OCI-LY1 (cell line): ENCODE measurements around the gene WFDC1.

Source experiments
- H2AFZ ChIP-seq: fragments of 200-600 bp; sonication (generic), shearing (Covaris generic); 2 replicates; pipeline ENCODE4 v1.6.0; 2014; ENCODE audit warnings: antibody characterized with exemption, mild to moderate bottlenecking, low read length
- H3F3A ChIP-seq: fragments of 200-600 bp; sonication (generic), shearing (Covaris generic); 2 replicates; pipeline ENCODE4 v1.6.0; 2014; ENCODE audit warnings: mild to moderate bottlenecking, antibody characterized with exemption, low read length, moderate library complexity; ENCODE audit not compliant: insufficient read depth
- H3K27ac ChIP-seq: fragments of 200-600 bp; sonication (generic); 2 replicates; pipeline ENCODE4 v1.5.1; 2014; ENCODE audit warnings: low read length, mixed run types, mild to moderate bottlenecking, low read depth; ENCODE audit not compliant: poor library complexity, severe bottlenecking
- H3K27me3 ChIP-seq: fragments of 200-600 bp; sonication (generic); 2 replicates; pipeline ENCODE4 v1.6.0; 2014; ENCODE audit warnings: antibody characterized with exemption, mild to moderate bottlenecking, low read length, moderate library complexity; ENCODE audit not compliant: insufficient read depth
- H3K36me3 ChIP-seq: fragments of 200-600 bp; sonication (generic); 2 replicates; pipeline ENCODE4 v1.6.1; 2014; ENCODE audit warnings: mild to moderate bottlenecking, antibody characterized with exemption, low read length, moderate library complexity, mixed read lengths; ENCODE audit not compliant: insufficient read depth
- H3K4me1 ChIP-seq: fragments of 200-600 bp; sonication (generic); 2 replicates; pipeline ENCODE4 v1.5.1; 2014; ENCODE audit warnings: mild to moderate bottlenecking, low read length, moderate library complexity; ENCODE audit not compliant: insufficient read depth, severe bottlenecking
- H3K4me2 ChIP-seq: fragments of 200-600 bp; sonication (generic), shearing (Covaris generic); 2 replicates; pipeline ENCODE4 v1.6.1; 2014; ENCODE audit warnings: low read length
- H3K4me3 ChIP-seq: fragments of 200-600 bp; sonication (generic); 2 replicates; pipeline ENCODE4 v1.5.1; 2014; ENCODE audit warnings: low read length, low read depth, mild to moderate bottlenecking, mixed read lengths; ENCODE audit not compliant: poor library complexity, severe bottlenecking
- H3K79me2 ChIP-seq: fragments of 200-600 bp; shearing (Covaris generic); 2 replicates; pipeline ENCODE4 v1.6.1; 2016; ENCODE audit warnings: mixed run types, low read length, mixed read lengths; ENCODE audit not compliant: insufficient read depth
- H3K9ac ChIP-seq: fragments of 200-600 bp; sonication (generic), shearing (Covaris generic); 2 replicates; pipeline ENCODE4 v1.6.1; 2014; ENCODE audit warnings: mild to moderate bottlenecking, low read length, mixed read lengths
- H3K9me2 ChIP-seq: fragments of 200-600 bp; sonication (generic), shearing (Covaris generic); 2 replicates; pipeline ENCODE4 v1.6.1; 2014; ENCODE audit warnings: low read depth, mild to moderate bottlenecking, low read length, mixed read lengths
- H3K9me3 ChIP-seq: fragments of 200-600 bp; shearing (Covaris generic); 2 replicates; pipeline ENCODE4 v1.6.1; 2014; ENCODE audit warnings: low read length, mixed read lengths
- H4K20me1 ChIP-seq: fragments of 200-600 bp; sonication (generic), shearing (Covaris generic); 2 replicates; pipeline ENCODE4 v1.6.0; 2016; ENCODE audit warnings: mild to moderate bottlenecking, low read length; ENCODE audit not compliant: insufficient read depth
- CTCF ChIP-seq: fragments of 200-600 bp; sonication (generic), shearing (Covaris generic); IDR thresholded peaks from 2 replicates; pipeline ENCODE4 v1.5.1; 2017; ENCODE audit warnings: mild to moderate bottlenecking, antibody characterized with exemption, low read length, moderate library complexity, mixed read lengths
- EZH2 ChIP-seq: fragments of 200-600 bp; sonication (generic), shearing (Covaris generic); IDR thresholded peaks from 2 replicates; pipeline ENCODE4 v1.8.0; 2017; ENCODE audit warnings: borderline replicate concordance, mixed run types, mild to moderate bottlenecking, antibody characterized with exemption, low read length, moderate library complexity, mixed read lengths

The WFDC1 gene

GRCh38 chr16:84272740-84273320 is 21.8 kb upstream of the WFDC1 start:
- Histone ChIP-seq H3K4me2 (no peak overlapping the region), H3K9me2 (no peaks in the 10 kb centered on the region), H3K27me3 (no peaks in the 10 kb centered on the region), H3K27ac (no peak overlapping the region), H2AFZ (no peak overlapping the region), H3K79me2 (no peaks in the 10 kb centered on the region), H3K9me3 (no peaks in the 10 kb centered on the region), H3K9ac (no peak overlapping the region), H3K4me1 (no peaks in the 10 kb centered on the region), H3F3A (no peaks in the 10 kb centered on the region), H4K20me1 (no peaks in the 10 kb centered on the region), H3K4me3 (no peak overlapping the region), H3K36me3 (no peaks in the 10 kb centered on the region)
- TF ChIP-seq EZH2 = no peak
- no peak for TF ChIP-seq CTCF

GRCh38 chr16:84274515-84274914 is 20.2 kb upstream of the WFDC1 start:
- Histone ChIP-seq H3K27me3 (no peaks in the 10 kb centered on the region), H2AFZ (no peak overlapping the region), H3K9me2 (no peaks in the 10 kb centered on the region), H3K4me3 (no peak overlapping the region), H3K4me2 (no peak overlapping the region), H3F3A (no peaks in the 10 kb centered on the region), H4K20me1 (no peaks in the 10 kb centered on the region), H3K36me3 (no peaks in the 10 kb centered on the region), H3K9me3 (no peaks in the 10 kb centered on the region), H3K27ac (no peak overlapping the region), H3K4me1 (no peaks in the 10 kb centered on the region), H3K79me2 (no peaks in the 10 kb centered on the region), H3K9ac (no peak overlapping the region)
- no peak for TF ChIP-seq EZH2

DNA sequence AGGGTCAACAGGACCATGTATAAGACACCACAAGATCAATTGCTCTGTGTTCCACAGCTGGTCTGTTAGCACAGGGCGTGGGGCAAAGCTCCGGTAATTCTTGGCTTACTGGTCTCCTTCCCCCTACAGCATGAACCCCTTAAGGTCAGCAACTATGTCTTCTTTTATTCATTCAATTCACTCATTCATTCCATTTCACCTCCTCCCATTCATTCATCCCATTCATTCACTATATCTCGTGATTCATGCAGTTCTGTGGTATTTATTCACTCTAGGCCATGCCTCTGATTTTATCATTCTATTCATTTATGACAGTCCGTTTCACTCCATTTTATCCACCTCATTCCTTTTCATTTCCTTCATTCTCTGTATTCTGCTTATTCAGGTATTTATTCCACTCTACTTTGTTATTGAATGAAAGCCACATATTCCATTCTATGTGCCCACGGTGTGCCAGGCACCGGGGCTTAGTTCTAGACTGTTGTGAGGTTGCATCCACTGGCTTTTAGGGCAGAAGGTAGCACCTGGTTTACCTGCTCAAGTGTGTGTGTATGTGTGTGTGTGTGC is 19.0 kb upstream of the WFDC1 start:
- H3K79me2 ChIP-seq = no peaks in the 10 kb centered on the region
- no peak overlapping the region for H3K4me2 ChIP-seq
- H3K9ac ChIP-seq = no peak overlapping the region
- H3K27me3 ChIP-seq = no peaks in the 10 kb centered on the region
- no peaks in the 10 kb centered on the region for H3K9me3 ChIP-seq
- H3K4me3 ChIP-seq = no peak overlapping the region
- no peak for TF ChIP-seq CTCF
- no peak for TF ChIP-seq EZH2
- H4K20me1 ChIP-seq = no peaks in the 10 kb centered on the region
- H3K36me3 ChIP-seq = no peaks in the 10 kb centered on the region
- no peaks in the 10 kb centered on the region for H3F3A ChIP-seq
- no peak overlapping the region for H3K27ac ChIP-seq
- H2AFZ ChIP-seq = no peak overlapping the region
- no peaks in the 10 kb centered on the region for H3K9me2 ChIP-seq
- H3K4me1 ChIP-seq = no peaks in the 10 kb centered on the region

- H3K9me3 ChIP-seq = no peaks in the 10 kb centered on the region
- H3K4me1 ChIP-seq = no peaks in the 10 kb centered on the region
- H3F3A ChIP-seq = no peaks in the 10 kb centered on the region
- no peak overlapping the region for H3K4me3 ChIP-seq
- no peak overlapping the region for H3K4me2 ChIP-seq
- no peak overlapping the region for H3K27ac ChIP-seq
- no peaks in the 10 kb centered on the region for H3K9me2 ChIP-seq
- no peaks in the 10 kb centered on the region for H3K27me3 ChIP-seq
- no peak overlapping the region for H2AFZ ChIP-seq
- no peaks in the 10 kb centered on the region for H3K36me3 ChIP-seq
- H3K79me2 ChIP-seq = no peaks in the 10 kb centered on the region
- TF ChIP-seq CTCF = peak; percentile 88
- no peak for TF ChIP-seq EZH2
- H3K9ac ChIP-seq = no peak overlapping the region
- no peaks in the 10 kb centered on the region for H4K20me1 ChIP-seq
Observed at GRCh38 chr16:84277244-84277823, 17.3 kb upstream of the WFDC1 start.
